Stimulated activated CD4-positive, alpha-beta T cell treated with anti-CD3 and anti-CD28 coated beads, TNF-alpha, amount 100 ng/mL, for 24 hours (primary cell): ENCODE measurements around the gene DUSP5.
"Not testable (repeated sequence)": the region's sequence is repeated elsewhere in the genome, so short reads cannot be mapped to it uniquely, and the experiment has no call there.

ENCODE experiments used
- DNase-seq, 3 experiments: peaks; one replicate each; pipeline ENCODE4 v3.0.0-alpha.2; 2020; ENCODE audit warnings: low read depth in 3 of 3

DUSP5 gene

DNA sequence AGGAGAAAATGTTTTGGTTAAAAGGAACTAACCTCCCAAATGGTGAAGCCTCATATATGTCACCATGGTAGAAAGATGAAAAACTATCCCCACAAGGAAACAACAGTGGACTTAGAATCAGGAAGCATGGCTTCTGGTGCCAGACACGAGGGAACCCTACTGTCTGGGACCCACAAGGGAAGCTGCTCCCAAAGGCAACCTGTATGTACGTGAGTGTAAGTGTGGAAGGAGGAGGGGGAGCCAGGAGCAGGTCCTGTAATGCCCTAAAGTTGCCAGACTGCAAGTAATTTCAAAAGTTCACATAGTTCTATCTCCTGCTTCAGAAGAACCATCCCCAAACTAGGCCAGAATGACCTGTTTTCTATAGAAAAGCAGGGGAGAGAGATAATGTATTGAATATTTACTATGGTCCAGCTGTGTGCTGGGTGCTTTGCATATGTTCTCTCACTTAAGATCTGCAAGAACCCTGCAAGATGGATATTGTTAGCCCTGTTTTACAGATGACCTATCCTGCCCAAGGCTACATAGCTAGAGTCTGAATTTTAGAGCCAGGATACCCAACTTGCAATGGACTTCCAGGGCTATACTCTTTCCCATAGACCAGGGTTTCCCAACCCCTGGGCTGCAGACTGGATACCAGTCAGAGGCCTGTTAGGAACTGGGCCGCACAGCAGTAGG lies 19.2 kb downstream of the DUSP5 start:
- no peak for DNase-seq

DNA sequence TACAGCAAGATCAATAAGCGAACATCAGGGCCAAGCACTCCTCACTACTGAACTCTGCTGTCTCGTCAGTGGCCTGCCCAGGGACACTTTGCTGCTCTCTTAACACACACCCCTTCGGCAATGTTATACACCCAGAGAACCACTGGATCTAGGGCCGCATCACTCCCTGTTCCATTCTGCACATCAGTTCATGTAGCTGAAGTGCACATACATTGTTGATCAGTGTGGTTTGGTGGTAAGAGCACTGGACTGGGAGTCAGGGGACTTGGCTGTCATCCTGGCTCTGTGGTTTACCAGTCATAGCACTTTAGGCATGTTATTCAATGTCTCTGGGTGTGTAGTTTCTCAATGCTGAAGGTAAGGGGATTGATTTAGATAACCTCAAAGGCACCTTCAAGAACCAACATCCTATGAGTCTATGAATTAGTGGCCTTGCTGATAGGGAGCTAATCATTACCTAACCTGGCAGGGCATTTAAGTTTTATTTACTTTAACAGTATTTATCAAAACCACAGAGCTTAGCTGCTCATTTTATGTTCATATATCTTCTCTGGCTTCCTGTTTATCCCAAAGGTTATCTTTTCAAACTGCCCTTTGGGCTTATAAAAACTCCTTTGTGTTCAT lies 24.8 kb downstream of the DUSP5 start:
- no peak for DNase-seq

- no peak for DNase-seq
Observed at GRCh38 chr10:110523736-110524135, 26.0 kb downstream of the DUSP5 start.

- no peak for DNase-seq
Observed at GRCh38 chr10:110524179-110524858, 26.6 kb downstream of the DUSP5 start.

DNA sequence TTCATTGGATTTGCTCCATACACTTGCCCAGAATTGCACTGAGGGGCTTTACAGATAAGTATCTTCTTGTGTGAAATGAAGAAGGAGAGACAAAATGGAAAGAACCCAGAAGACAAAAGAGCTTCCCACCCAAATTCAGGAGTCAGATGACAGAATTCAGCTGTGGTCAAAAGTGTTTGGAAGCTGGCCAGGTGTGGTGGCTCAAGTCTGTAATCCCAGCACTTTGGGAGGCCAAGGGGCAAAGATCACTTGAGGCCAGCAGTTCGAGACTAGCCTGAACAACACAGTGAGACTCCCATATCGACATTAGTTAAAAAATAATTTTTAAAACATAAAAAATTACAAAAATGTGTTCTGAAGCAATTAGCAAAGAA lies 27.1 kb downstream of the DUSP5 start:
- DNase-seq = no peak

- DNase-seq = no peak
Observed at GRCh38 chr10:110525349-110526260, 27.9 kb downstream of the DUSP5 start.

DNA sequence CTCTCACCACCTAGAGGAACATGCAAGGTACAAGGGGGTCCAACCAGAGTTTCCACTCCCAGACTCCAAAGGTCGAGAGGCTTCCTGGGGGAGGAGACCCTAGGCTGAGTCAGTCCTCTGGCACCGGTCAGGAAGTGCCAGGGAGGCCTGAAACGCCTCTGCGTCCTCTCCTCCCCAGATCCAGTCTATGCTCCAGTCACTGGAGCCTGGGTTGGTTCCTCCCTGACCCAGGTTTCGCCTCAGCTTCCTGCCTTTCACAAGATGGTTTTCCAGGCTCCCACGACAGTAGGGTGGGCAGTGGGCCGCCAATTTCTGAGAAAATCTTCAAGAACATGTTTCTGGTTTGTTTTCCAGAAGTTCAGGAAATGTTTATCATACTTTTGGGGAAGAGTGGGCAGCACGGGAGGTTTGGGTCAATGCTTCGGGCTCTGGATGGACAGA lies 30.0 kb downstream of the DUSP5 start:
- no peak for DNase-seq

GRCh38 chr10:110528224-110528996 lies 30.7 kb downstream of the DUSP5 start:
- DNase-seq = no peak

- DNase-seq = peak in 1 of 3 experiments; percentile 19
Observed at GRCh38 chr10:110528997-110529524, 31.4 kb downstream of the DUSP5 start.

- DNase-seq = peak in 1 of 3 experiments; percentile 24
Observed at GRCh38 chr10:110529596-110530011, 31.9 kb downstream of the DUSP5 start.

DNA sequence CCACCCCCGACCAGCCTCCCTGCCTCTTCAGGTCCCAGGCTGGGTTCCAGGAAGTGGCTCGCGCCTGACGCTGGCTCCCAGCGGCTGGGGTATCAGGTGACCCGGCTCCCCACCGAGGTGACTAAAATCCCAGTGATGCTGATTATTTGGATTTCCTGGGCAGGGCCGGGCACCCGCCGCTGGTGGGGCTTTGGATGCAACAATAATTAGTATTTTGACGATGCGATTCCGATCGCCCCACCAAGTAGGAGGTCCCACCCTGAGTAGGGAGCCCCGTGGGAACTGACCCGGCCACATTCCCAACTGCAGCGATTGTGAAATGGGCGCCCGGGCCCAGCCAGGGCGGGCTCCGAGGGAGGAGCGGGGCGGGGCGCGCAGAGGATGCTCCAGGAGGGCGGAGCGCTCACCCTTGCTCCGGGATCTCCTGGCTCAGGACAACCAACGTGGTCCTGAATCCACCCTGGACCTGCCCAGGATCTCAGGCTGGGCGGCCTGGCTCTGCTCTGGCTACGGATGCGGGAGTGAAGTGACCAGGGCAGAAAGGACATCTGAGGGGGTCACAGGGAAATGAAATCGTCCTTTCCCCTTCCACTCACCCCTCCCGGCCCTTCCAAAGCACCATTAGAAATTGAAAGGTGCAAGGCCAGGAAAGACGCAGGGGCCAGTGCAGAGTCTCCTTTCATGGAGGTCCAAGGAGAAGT lies 32.6 kb downstream of the DUSP5 start:
- no peak for DNase-seq

DNA sequence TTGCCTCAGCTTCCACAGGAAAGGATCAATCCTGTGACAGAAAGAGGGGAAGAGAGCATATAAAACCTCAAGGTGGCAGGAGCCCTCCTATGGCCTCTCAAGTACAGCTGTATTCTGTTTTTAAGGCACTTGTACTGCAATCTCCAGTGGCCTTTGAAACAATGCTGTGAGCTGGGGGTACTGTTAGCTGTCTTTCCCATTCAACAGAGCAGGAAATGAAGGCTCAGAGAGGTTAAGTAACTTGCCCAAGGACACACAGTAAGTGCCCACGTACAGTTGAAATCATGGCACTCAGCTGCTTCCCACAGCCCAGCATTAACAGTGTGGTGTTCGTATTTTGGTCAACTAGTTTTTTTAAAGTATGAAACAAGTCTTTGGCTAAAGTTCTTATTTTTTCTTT lies 34.0 kb downstream of the DUSP5 start:
- no peak for DNase-seq

GRCh38 chr10:110532628-110533027 lies 34.9 kb downstream of the DUSP5 start:
- not testable (repeated sequence) for DNase-seq

GRCh38 chr10:110533149-110533548 lies 35.4 kb downstream of the DUSP5 start:
- no peak for DNase-seq

GRCh38 chr10:110534571-110534970 lies 36.9 kb downstream of the DUSP5 start:
- no peak for DNase-seq

DNA sequence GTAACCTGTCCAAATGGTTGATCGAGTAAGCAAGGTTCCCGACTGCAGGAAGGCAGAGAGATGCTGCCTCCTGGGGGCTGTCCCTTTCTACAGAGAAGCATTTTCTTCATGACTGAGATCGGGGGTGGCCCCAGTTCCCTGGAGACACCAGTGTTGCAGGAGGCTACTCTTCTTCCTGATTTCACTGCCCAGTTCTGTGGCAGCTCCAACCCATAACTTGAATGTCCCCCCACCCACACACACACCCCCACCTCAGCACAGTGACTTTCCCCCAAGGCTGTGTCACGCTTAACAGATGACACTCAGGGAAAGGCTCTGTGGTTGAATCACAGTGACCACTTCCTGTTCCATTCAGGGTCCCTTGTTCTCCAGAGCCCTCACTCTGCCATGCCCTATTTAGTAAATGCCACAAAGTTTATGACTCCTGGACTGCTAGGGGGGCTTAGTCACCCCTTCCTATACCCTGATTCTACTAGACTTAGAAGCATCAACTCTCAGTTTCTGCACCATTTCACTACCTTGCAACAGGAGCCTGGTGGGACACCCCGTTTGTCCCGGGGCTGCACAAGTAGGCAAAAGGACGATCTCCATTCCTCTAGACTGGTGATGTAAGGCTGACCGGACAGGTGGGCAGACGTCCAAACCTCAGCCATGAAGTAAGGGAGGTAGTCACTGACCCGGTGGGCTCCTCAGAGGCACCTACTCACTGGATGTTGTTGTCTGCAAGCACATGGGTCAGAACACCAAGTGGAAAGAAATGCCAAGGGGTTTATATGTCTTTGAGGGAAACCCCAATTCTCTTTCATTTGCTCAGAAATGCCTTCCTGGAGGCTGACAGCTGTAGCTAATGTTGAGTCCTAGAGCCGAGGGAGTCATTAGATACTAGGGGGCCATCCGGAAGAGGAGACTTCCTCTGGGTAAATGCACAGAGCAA lies 38.5 kb downstream of the DUSP5 start:
- peak; percentile 40 to 74 (median 58) for DNase-seq

- no peak for DNase-seq
Observed at GRCh38 chr10:110539091-110539490, 41.4 kb downstream of the DUSP5 start.

GRCh38 chr10:110540031-110540430 lies 42.3 kb downstream of the DUSP5 start:
- DNase-seq = no peak

GRCh38 chr10:110544958-110545537 lies 47.3 kb downstream of the DUSP5 start:
- no peak for DNase-seq
